ENCODE results near the gene ANKRD10.

GRCh38 chr13:110832205-110832479 is 82.7 kb downstream of the ANKRD10 start:
- TF ChIP-seq, protein P1, sequence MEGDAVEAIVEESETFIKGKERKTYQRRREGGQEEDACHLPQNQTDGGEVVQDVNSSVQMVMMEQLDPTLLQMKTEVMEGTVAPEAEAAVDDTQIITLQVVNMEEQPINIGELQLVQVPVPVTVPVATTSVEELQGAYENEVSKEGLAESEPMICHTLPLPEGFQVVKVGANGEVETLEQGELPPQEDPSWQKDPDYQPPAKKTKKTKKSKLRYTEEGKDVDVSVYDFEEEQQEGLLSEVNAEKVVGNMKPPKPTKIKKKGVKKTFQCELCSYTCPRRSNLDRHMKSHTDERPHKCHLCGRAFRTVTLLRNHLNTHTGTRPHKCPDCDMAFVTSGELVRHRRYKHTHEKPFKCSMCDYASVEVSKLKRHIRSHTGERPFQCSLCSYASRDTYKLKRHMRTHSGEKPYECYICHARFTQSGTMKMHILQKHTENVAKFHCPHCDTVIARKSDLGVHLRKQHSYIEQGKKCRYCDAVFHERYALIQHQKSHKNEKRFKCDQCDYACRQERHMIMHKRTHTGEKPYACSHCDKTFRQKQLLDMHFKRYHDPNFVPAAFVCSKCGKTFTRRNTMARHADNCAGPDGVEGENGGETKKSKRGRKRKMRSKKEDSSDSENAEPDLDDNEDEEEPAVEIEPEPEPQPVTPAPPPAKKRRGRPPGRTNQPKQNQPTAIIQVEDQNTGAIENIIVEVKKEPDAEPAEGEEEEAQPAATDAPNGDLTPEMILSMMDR (IDR thresholded peaks at IDR 0.05; ENCODE audit: low read depth, low read length, poor library complexity, severe bottlenecking), result no peak
- no peak for TF ChIP-seq EZH2phosphoT487 (IDR thresholded peaks at IDR 0.05; ENCODE audit: borderline replicate concordance, low read length)
